NCI-H187 (cell line): ENCODE data around the gene PAPOLB.
A peak's percentile ranks its signal among the peaks of the same experiment; 100 is the strongest.

Experiments used
- DNase-seq, 2 experiments: peaks; one replicate each; lab custom pipeline; 2025; lab: John Stamatoyannopoulos, UW

The PAPOLB gene

DNA sequence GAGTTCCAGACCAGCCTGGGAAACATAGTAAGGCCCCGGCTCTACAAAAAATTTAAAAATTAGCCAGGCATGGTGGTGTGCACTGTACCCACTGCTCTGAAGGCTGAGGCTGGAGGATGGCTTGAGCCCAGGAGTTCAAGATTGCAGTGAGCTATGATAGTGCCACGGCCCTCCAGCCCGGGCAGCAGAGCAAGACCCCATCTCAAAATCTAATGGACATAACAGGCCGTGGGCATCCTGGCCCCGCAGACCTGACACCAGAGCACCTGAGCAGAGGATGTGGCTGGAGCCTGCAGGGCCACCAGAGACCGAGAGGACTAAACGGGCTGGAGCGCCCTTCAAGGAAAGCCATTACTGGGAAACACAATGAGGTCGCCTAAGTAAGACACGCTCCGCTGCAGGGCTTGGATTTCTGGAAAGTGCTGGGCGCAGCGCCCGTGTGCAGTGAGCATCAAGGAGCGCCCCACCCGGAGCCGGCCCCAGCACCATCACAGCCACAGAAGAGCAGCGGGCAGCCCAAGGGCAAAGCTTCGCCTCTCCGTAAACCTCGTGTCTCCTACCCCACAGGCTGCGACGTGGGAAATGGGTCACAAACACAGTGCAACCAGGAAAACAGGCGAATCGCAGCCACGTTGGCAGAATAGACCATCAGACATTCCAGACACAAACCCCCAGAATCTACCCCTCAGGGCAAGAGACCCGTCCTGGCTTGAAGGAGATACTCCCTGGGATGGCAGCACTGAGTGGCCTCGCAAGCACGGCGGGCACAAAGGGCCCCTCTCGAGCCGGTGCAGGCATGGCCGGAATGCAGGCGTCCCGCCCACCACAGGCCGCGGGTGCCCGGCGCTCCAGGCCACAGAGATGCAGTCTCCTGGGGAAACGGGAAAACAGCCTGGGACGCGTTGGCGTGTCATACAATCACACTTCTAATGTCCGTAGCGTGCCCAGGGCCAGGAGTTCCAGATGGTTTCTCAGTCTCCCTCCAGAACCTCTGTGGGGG, 16.8 kb upstream of the PAPOLB start:
- peak in 1 of 2 experiments; percentile 28 for DNase-seq

DNA sequence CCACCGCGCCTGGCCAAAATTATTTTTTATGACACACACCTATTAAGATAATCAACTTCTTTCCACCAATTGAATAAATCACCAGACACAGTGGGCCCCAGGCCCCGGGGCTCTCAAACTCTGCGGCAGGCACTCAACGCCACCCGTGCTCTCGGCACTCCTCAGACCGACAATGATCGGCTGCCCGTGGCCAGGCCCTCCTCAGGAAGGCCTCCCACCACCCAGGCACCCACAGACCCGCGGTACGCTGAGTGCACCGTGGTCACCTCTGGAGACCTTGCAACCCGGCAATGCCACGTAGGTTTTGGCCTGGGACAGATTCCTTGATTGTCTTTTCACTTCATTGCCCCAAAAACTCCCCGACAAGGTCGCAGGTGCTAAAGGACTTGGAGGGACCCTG, 14.8 kb upstream of the PAPOLB start:
- DNase-seq, result no peak

DNA sequence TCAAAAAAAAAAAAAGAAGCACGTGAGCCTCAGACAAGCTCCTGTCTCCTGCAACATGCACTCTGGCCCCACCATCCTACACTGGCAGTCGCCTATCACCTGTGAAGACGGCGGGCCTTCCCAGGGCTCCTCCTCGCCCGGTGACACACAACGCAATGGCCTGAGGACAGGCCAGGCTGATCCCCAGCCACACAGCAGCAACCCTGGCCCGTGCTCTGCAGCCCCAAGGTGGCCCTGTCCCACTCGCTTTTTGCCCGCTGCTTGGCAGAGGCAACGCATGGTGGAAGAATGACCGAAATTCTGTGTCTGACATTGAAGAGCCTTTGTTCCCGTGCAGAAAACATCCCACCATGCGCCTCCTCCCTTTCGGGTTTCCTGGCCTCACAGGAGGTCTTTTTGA, 13.6 kb upstream of the PAPOLB start:
- DNase-seq, result no peak

DNA sequence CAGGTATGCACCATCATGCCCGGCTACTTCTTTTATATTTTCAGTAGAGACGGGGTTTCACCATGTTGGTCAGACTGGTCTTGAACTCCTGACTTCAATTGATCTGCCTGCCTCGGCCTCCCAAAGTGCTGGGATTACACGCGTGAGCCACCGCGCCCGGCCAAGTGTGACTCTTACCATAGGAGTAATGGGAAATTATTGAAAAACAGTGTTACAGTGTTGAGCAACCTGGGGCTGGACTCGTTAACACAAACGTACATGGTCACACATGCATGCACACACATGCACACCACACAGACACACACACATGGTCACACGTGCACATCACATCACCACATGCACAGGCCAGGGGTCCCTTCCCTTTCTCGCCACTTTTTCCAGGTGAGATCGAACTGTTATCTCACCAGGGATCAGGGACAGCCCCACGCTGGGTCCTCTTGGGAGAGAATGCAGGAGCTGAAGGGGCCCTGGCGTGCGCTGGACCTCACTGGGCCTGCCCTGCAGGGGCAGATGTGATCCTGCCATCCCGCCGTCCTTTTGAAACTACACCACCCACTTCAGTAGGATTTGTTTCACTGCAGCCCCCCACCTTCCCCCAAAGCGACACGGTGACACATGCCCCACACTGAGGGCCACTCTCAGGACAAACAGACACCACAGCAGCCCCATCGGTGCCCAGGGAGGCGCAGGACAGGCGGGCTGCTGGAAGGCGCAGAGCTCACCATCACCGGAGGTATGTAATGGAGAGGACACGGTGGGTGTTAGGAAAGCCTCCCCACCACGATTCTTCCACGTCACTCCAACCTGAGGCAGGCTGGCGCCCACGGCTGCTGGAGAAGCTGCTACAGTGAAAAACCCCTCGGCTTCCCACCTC, 11.5 kb upstream of the PAPOLB start:
- no peak for DNase-seq

DNA sequence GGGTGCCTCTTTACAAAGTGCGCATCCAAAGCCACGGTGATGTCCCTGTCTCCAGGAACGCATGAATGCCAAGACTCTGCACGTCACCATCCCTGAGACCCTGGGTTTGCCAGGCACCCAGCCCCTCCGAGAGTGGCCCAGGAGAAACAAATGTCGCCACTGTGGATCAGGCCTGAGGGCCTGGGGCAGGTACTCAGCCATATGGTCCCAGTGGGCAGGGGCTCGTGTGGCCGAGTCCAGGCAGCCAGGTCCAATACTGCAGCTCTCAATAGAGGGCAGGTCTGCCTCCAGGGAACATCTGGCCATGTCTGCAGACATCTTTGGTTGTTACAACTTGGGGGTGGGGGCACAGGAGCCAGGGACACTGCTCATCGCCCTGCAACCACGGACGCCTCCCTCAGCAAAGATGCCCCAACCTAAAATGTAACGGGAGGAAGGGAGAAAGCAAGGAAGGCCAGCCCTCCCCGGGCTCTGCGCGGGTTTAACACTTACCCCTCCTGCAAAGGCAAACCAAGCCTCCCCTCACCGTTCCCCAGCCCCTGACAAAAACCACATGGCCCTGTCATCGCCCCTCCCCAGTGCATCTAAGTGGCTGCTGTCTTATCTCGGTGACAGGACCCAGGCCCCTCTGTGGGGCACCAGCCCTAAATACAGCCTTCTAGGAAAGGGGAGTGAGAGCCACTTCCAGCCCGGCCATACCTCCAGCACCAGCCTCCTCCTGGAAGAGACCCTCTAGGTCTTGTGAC, 10.3 kb upstream of the PAPOLB start:
- no peak for DNase-seq

DNA sequence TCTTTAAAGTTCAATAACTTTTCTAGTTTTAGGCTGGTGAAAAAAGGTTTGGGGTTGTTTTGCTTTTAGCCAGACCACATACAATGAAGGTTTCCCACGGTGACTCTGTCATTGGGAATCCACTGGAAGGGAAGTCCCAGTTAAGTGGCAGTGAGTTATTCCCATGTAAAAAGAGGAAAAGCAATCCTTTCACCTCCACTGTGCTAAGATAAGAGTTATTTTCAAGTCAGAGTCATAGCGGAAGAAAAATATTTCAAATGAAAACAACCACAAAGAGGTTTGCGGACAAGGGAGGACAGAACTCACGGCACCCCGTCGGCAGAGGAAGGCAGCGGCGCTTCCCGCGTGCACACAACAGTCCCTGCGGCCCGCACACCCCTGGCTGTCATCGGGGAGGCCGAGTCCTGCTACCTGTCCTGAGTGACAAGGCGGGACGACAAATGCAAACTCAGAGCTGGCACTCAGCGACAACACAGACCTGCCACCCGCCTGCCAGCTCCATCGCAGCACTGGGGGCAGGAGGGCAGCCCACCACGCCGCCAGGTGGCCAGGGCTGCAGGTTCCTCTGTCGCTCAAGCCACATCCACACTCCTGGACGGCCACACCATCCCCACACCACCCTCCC, 9.3 kb upstream of the PAPOLB start:
- DNase-seq, result no peak

DNA sequence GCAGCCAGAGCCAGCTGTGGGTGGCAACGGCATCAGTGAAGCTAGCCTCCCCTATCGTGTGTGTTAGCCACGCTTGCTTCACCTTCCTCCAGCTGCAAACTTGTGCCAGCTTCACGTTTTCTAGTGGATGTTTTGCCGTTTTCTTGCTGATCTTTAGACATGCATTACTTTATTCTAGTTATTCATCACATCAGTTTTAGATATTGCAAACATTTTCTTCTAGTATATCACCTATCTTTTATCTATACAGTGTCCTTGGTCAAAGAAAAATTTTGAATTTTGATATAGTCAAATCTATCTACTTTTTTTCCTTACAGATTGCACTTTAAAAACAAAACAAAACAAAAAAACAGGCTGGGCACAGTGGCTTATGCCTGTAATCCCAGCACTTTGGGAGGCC, 6.7 kb upstream of the PAPOLB start:
- no peak for DNase-seq

DNA sequence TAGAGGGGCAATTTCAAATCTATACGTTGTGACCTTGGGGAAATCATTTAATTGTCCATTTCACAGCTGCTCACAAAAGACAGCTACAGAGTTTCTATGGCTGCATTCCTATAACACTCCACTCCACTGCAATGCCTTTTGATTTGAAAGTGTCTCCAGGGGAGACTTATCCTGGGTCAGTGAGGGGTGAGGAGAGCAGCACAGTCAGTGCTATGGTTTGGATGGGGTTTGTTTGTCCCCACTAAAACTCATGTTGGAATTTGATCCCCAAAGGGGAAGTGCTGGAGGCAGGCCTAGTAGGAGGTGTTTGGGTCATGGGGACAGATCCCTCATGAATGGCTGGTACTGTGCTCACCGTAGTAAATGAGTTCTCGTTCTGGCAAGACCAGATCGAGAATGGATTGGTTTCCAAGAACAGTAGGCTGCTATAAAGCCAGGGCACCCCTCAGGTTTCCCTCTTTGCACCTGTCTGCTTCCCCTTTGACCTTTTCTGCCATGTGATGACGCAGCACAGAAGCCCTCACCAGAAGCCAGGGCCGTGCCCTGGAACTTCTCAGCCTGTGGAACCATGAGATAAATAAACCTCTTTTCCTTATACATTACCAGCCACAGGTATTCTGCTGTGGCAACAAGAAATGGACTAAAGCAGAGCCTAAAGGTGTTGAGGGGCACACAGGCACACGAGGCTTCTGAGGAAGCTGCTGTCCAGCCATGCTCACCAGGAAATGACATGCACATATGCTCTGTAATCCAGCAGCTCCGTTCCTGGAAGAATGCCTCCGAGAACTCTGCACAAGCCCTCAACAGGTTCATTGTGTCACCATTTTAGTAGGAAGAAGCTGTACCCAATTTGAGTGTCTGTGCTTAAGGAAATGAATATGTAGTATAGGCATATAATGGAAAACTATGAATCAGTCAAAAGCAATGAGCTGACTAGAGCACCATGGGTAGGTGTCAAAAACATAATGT, 5.0 kb upstream of the PAPOLB start:
- DNase-seq, result no peak

DNA sequence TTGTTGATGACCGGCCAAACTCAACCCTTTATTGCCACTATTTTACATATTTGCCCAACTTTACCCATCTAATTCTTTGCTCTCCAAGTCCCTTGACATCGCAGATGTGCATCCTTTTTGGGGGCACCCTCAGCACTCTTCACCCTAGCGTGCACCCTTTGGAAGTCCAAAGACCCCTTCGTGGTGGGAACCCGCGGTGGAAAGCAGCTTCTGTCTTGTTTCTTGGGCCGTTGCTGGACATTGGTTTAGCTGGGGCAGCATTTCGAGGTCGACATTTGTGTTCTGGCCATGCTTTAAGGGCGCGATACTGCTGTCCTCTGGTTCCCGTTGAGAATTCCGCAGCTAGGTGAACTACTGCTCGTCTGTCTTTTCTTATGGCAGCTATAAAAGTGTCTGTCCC, 326 bp upstream of the PAPOLB start:
- DNase-seq, result no peak

DNA sequence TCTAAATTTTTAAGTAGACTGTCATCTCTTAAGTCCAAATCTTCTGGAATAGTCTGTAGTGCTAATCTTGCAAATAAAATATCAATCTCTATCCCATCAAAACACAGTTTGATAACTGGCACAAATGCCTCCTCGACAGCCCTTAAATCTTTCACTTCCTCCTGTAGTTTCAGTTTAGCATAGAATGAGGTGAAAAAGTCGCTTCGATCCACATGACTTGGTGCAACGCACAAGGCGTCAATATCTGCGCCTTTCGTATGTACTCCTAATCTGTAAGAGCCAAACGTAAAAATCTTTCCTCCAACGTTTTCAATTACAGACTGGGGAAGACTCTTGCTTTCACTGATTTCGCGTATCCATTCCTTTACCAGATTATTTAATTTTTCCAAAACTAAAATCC, 603 bp downstream of the PAPOLB start:
- no peak for DNase-seq

DNA sequence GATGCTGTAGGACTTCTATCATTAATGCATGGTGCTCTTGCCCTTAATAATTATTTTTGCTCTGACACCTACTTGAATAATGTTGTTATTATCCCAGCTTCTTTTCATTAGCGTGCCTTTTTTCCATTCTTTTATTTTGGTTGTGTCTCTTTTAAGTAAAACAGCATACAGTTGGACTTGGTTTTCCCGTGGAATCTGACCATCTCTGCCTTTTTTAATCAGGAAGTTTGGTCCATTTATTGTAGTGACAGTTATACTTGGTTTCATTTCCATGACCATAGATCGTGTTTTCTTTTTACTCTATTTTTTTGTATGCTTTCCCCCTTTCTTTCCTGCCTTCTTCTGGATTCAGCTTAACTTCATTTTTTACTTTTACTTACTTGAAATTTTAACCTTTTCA, 4.6 kb downstream of the PAPOLB start:
- no peak for DNase-seq

DNA sequence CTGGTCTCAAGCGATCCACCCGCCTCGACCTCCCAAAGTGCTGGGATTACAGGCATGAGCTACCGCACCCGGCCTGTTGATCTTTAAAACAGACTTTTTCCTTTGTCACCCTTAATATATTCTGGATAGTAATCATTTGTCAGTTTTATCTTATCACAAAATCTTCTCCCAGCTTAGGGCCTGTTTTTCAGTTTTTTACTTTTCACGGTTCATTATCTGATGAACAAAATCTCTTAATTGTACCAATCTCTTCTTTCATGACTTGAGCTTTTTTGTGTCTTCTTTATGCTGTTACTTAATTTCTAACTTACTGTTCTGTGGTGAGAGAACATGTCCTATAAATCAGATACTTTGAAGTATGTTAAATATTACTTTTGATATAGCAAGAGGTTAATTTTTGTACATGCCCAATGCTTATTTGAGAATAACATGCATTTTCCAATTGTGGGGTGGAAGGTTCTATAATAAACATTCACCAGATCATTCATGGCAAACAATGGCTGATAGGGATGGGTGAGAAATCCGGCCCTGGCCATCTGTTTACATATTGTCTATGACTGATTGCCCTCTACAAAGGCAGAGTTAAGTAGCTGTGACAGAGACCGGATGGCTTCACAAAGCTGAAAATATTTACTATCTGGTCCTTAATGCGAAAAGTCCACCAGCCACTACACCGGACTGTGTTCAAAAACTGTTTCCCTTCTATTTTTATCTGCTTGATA, 5.3 kb downstream of the PAPOLB start:
- no peak for DNase-seq

DNA sequence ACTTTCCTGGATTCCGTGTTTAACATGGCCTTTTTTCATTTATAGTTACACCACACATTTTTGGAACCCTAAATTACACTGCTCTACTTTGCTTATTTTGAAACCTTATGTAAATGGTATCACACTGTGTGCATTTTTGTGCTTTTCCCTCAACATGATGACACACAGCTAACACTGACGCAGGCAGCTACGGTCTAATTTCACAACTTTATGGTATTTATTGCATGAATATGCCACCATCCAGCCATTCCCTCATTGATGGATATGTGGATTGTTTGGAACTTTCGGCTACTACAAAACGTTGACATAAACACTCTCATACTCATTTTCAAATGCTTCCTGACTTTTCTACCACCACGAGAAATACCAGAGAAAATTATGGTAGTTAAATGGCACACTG, 6.9 kb downstream of the PAPOLB start:
- DNase-seq, result no peak

DNA sequence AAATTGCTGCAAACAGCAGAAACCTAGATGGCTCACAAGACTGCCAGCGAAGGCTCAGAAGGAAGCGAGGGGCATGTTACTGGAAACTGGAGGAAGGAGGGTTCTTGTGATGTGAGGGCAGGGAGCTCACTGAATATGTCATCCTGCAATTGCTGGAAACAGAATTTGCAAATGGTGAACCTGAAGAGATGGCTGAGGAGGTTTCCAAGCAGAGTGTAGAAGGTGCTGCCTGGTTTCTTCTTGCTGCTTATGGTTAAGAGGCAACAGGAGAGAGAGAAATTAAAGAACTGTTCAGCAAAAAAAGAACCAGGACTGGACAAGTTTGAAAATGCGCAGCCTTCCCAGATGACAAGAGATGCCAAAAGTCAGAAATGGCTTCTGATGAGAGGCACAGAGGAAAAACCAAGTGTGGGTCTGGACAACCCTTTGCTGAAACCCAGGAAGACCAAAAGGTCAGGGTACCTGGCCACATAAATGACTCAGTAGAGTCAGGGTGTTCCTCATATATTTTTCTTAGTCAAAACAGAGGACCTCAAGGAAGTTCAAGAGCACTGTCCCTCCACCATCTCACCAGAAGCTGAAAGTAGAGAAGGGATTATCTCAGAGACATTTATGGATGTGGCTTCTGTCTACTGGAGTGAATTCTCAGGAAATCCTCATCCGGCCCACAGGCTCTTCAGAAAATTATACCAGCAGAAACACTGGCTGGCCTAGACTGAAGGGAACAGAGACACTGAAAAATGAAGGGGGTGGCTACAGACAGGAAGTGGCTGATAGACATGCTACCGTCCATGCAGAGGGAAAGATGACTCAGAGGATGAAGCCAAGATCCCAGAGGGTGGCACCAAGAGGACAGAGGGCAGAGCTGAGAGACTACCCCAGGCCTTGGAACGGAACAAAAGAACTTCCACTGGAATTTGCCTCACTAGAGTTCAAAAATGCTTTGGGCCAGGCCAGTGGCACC, 10.1 kb downstream of the PAPOLB start:
- no peak for DNase-seq

DNA sequence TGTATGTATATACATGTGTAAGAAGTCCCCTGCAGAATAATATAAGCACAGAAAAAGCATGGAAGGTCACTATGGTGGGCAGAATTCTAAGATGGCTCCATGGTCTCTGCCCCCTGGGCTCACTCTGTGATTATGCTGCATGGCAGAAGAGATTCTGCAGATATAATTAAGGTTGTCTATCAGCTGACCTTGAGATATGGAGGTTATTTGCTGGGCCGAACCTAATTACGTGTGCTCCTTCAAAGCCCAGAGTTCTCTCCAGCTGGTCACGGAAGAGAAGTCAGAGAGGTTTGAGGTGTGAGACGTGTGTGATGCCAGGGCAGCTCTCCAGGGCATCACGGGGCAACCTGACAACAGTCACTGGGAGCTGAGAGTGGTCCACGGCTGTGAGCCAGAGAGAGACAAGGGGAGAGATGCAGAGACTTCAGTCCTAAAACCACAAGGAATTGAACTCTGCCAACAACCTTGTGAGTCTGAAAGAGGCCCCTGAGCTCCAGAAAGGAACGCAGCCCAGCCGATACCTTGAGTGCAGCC, 11.5 kb downstream of the PAPOLB start:
- DNase-seq, result no peak

DNA sequence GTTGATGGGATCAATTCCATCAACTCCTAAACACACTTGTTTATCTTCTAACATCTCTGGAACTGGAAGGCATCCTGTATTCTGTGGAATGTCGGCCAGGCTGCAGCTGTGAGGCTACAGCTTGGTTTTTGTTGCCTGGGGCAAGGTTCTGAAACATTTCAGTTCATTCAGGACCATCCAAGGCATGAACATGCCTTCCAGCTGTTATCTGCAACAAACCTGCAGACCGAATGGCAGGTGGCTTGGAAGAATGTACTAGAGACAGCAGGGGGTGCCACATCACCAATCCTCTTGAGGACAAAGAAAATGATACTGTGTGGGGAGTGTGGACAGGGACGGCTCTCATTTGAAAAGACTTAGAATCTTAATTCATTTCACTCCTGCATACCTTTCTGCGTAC, 12.4 kb downstream of the PAPOLB start:
- peak; percentile 13 to 20 for DNase-seq

DNA sequence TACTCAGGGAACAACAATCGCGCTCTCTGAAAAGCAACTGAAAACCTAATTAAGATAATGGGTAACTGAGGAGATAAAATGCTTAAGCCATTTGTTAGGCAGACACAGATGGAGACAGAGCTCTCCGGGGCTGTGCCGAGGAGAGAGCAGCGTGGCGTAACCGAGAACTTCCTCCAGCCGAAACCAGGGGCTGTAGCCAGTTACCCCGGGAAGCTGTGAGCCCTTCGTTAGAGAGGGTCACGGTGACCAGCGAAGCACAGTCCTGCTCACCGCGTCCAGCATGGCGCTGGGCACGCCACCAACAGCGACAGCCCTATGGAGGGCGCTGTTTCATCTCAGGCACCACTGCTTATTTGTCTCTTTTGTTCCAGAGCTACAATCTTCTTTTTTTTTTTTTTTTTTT, 16.1 kb downstream of the PAPOLB start:
- DNase-seq, result no peak

DNA sequence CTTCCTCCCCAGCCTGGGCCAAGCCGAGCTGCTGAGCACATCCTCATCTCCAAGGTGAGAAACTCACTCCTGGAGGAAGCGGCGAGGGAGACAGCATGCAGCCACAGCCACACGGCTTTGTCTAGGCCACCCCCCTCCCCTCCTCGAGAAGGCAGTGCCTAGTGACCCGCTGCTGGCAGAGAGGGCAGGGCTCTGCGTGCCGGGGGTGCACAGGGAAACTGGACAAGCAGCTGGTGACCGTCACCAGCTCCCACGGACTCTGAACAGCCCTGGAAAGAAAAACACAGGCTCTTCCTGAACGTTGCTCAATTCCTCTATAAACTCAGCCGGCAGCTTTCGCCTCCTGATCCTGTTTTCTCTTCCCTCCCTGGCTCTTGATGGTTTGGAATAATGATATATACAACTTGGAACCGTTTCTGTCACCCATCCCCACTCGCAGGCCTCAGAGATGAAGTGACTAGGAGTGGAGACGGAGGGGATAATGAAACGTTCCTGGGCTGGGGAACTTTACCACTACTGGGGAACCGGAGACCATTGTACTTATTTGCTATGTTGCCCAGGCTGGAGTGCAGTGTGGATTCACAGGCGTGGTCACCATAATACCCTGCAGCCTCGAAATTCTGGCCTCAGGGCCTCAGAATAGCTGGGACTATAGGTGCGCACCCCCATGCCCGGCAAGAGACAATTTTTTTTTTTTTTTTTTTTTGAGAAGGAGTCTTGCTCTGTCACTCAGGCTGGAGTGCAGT, 19.3 kb downstream of the PAPOLB start:
- DNase-seq, result no peak
